HEK293 (cell line): ENCODE results near the gene HTR4.

ENCODE experiments used
- CTCF ChIP-seq: fragments of 450-650 bp; formaldehyde crosslinking; IDR thresholded peaks from 2 replicates; pipeline ENCODE4 v1.5.1; 2016; ENCODE audit warnings: missing biosample characterization, missing genetic modification characterization
- INSM2 ChIP-seq: fragments of 450-650 bp; formaldehyde crosslinking; IDR thresholded peaks from 2 replicates; pipeline ENCODE4 v1.5.1; 2016; ENCODE audit warnings: missing biosample characterization, missing genetic modification characterization
- KLF8 ChIP-seq: fragments of 450-650 bp; formaldehyde crosslinking; IDR thresholded peaks from 2 replicates; pipeline ENCODE4 v1.5.1; 2016; ENCODE audit warnings: missing biosample characterization, missing genetic modification characterization
- TRIM28 ChIP-seq: IDR thresholded peaks from 2 replicates; pipeline ENCODE4 v1.6.1; 2011; ENCODE audit warnings: low read length, control low read depth, borderline replicate concordance
- YY1 ChIP-seq: fragments of 450-650 bp; formaldehyde crosslinking; IDR thresholded peaks from 2 replicates; pipeline ENCODE4 v1.5.1; 2018; ENCODE audit warnings: missing biosample characterization, missing genetic modification characterization
- ZBTB26 ChIP-seq: fragments of 450-650 bp; formaldehyde crosslinking; optimal IDR thresholded peaks from 2 replicates; pipeline ENCODE3; 2016; ENCODE audit warnings: missing biosample characterization, mild to moderate bottlenecking, missing genetic modification characterization
- ZNF10 ChIP-seq: fragments of 450-650 bp; formaldehyde crosslinking; IDR thresholded peaks from 2 replicates; pipeline ENCODE4 v1.5.1; 2017; ENCODE audit warnings: missing biosample characterization, missing genetic modification characterization
- ZNF274 ChIP-seq, 2 experiments: fragments of 200-500 bp in 1 of 2; fragments of 450-650 bp in 1 of 2; sonication (Bioruptor generic) in 1 of 2; formaldehyde crosslinking in 1 of 2; IDR thresholded peaks; 2 replicates each; pipeline versions ENCODE4 v1.5.1 to v1.6.1; 2014 to 2016; ENCODE audit warnings: borderline replicate concordance in 1 of 2, inconsistent platforms in 1 of 2, low read length in 1 of 2, missing biosample characterization in 1 of 2, missing genetic modification characterization in 1 of 2
- ZNF423 ChIP-seq: fragments of 450-650 bp; formaldehyde crosslinking; IDR thresholded peaks from 2 replicates; pipeline ENCODE4 v1.5.1; 2016; ENCODE audit warnings: missing biosample characterization, missing genetic modification characterization
- ZNF530 ChIP-seq: fragments of 450-650 bp; formaldehyde crosslinking; IDR thresholded peaks from 2 replicates; pipeline ENCODE4 v1.5.1; 2016; ENCODE audit warnings: low read depth, missing biosample characterization, missing genetic modification characterization
- ZNF777 ChIP-seq: fragments of 450-650 bp; formaldehyde crosslinking; IDR thresholded peaks from 2 replicates; pipeline ENCODE4 v1.5.1; 2017; ENCODE audit warnings: missing biosample characterization, missing genetic modification characterization, borderline replicate concordance
- TF ChIP-seq, protein P1 (sequence below): fragments of 450-650 bp; formaldehyde crosslinking; IDR thresholded peaks from 2 replicates; pipeline ENCODE4 v1.5.1; 2016; ENCODE audit warnings: missing biosample characterization, missing genetic modification characterization, borderline replicate concordance
- TF ChIP-seq, protein P2 (sequence below): fragments of 450-650 bp; formaldehyde crosslinking; IDR thresholded peaks from 2 replicates; pipeline ENCODE4 v1.5.1; 2017; ENCODE audit warnings: missing biosample characterization, missing genetic modification characterization
- TF ChIP-seq, protein P3 (sequence below): IDR thresholded peaks from 2 replicates; pipeline ENCODE4 v1.6.1; 2011; ENCODE audit warnings: mild to moderate bottlenecking, low read depth, low read length, borderline replicate concordance

GRCh38 chr5:148488757-148489156 lies 165.6 kb downstream of the HTR4 start:
- TF ChIP-seq INSM2 (tag by site-specific recombination), result no peak
- no peak for TF ChIP-seq ZNF530 (tag by site-specific recombination)
- TF ChIP-seq, protein P1, sequence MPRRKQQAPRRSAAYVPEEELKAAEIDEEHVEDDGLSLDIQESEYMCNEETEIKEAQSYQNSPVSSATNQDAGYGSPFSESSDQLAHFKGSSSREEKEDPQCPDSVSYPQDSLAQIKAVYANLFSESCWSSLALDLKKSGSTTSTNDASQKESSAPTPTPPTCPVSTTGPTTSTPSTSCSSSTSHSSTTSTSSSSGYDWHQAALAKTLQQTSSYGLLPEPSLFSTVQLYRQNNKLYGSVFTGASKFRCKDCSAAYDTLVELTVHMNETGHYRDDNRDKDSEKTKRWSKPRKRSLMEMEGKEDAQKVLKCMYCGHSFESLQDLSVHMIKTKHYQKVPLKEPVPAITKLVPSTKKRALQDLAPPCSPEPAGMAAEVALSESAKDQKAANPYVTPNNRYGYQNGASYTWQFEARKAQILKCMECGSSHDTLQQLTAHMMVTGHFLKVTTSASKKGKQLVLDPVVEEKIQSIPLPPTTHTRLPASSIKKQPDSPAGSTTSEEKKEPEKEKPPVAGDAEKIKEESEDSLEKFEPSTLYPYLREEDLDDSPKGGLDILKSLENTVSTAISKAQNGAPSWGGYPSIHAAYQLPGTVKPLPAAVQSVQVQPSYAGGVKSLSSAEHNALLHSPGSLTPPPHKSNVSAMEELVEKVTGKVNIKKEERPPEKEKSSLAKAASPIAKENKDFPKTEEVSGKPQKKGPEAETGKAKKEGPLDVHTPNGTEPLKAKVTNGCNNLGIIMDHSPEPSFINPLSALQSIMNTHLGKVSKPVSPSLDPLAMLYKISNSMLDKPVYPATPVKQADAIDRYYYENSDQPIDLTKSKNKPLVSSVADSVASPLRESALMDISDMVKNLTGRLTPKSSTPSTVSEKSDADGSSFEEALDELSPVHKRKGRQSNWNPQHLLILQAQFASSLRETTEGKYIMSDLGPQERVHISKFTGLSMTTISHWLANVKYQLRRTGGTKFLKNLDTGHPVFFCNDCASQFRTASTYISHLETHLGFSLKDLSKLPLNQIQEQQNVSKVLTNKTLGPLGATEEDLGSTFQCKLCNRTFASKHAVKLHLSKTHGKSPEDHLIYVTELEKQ (tag by site-specific recombination), result no peak
- no peak for TF ChIP-seq ZBTB26 (tag by site-specific recombination)
- TF ChIP-seq ZNF423 (tag by site-specific recombination), result no peak
- TF ChIP-seq, protein P2, sequence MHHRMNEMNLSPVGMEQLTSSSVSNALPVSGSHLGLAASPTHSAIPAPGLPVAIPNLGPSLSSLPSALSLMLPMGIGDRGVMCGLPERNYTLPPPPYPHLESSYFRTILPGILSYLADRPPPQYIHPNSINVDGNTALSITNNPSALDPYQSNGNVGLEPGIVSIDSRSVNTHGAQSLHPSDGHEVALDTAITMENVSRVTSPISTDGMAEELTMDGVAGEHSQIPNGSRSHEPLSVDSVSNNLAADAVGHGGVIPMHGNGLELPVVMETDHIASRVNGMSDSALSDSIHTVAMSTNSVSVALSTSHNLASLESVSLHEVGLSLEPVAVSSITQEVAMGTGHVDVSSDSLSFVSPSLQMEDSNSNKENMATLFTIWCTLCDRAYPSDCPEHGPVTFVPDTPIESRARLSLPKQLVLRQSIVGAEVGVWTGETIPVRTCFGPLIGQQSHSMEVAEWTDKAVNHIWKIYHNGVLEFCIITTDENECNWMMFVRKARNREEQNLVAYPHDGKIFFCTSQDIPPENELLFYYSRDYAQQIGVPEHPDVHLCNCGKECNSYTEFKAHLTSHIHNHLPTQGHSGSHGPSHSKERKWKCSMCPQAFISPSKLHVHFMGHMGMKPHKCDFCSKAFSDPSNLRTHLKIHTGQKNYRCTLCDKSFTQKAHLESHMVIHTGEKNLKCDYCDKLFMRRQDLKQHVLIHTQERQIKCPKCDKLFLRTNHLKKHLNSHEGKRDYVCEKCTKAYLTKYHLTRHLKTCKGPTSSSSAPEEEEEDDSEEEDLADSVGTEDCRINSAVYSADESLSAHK (tag by site-specific recombination), result no peak
- TF ChIP-seq TRIM28, result no peak
- TF ChIP-seq YY1 (tag by site-specific recombination), result no peak
- no peak for TF ChIP-seq ZNF777 (tag by site-specific recombination)
- TF ChIP-seq KLF8, result no peak
- TF ChIP-seq, protein P3, sequence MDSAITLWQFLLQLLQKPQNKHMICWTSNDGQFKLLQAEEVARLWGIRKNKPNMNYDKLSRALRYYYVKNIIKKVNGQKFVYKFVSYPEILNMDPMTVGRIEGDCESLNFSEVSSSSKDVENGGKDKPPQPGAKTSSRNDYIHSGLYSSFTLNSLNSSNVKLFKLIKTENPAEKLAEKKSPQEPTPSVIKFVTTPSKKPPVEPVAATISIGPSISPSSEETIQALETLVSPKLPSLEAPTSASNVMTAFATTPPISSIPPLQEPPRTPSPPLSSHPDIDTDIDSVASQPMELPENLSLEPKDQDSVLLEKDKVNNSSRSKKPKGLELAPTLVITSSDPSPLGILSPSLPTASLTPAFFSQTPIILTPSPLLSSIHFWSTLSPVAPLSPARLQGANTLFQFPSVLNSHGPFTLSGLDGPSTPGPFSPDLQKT, result no peak
- no peak for TF ChIP-seq ZNF10 (tag by site-specific recombination)
- TF ChIP-seq ZNF274 (IDR thresholded peaks at IDR 0.05; ENCODE audit: low read length), result no peak
- TF ChIP-seq ZNF274 (tag by site-specific recombination; IDR thresholded peaks at IDR 0.05; ENCODE audit: borderline replicate concordance), result no peak
- TF ChIP-seq CTCF, result no peak
